SKM-1 treated with dmso at 0.1 percent for 144 hours (cell line): ENCODE data around the gene RPL13A.
"Not testable (repeated sequence)": the region's sequence is repeated elsewhere in the genome, so short reads cannot be mapped to it uniquely, and the experiment has no call there.

Source experiments
- DNase-seq: peaks from one replicate; lab custom pipeline; 2025; ENCODE audit not compliant: unreplicated experiment; lab: John Stamatoyannopoulos, UW

The RPL13A gene

DNA sequence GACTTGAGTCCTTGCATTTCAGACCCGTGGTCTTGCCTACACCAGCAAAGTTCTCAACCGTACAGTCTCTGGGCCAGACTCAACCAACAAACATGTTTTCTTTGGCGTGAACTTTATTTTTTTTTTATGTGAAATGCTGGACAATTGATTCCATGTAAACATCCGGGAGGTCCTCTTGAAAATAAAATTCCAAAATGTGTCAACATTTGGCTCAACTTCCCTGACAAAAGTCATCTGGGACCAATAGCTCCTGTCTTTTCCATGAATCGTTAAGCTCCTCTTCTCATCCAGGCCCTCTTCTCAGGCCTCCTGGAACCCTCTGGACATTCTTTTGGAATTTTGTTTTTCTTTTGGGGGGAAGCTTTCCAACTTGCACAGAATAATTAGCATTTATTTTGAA, 31.6 kb upstream of the RPL13A start:
- DNase-seq = no peak

DNA sequence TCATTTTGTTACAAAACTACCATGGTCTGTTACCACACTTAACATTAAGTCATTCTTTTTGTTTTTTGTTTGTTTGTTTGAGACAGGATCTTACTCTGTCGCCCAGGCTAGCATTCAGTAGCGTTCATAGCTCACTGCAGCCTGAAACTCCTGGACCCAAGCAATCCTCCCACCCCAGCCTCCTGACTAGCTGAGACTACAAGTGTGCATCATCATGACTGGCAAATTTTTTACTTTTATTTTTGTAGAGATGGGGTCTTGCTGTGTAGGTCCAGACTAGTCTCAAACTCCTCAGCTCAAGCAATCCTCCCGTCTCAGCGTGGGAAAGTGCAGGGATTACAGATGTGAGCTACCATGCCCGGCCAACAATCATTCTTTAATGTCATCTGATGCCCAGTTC, 31.1 kb upstream of the RPL13A start:
- DNase-seq = no peak

DNA sequence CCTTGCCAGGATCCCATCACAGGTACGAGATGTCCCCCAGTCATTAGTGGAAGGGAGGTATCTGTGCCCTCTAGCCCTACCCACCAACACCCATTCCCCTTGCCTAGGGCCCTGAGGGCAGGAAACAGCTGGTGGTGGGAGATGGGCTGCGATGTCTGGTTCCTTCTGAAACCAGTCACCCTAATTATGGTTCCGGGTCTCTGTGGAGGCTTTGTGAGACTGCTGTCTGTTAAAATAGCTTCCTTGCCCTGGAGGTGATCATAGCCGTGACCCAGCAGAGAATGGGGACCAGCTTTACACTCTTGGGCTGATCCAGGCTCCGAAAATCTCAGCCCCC, 28.9 kb upstream of the RPL13A start:
- DNase-seq = no peak

DNA sequence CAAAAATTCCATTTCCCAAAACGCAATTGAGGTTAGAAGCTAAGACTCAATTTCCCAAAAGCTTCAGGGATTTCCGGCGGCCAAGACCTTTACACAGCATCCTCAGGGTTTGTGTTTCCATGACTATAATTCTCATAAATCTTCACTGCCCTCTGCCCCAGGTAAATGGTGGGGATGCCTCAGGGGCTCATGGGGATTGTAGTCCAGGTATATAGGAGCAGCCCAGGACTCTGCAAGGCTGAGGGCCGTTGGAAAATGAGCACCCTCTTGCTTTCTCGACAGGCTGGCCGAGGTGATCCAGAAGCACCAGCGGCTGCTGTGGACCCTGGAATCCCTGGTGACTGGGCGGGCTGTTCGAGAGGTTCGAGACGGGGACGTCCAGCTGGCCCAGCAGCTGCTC, 28.0 kb upstream of the RPL13A start:
- DNase-seq = no peak

DNA sequence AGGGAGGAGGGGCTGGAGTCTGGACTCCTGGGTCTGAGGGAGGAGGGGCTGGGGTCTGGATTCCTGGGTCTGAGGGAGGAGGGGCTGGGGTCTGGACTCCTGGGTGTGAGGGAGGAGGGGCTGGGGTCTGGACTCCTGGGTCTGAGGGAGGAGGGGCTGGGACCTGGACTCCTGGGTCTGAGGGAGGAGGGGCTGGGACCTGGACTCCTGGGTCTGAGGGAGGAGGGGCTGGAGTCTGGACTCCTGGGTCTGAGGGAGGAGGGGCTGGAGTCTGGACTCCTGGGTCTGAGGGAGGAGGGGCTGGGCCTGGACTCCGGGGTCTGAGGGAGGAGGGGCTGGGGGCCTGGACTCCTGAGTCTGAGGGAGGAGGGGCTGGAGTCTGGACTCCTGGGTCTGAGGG, 26.3 kb upstream of the RPL13A start:
- DNase-seq = not testable (repeated sequence)

DNA sequence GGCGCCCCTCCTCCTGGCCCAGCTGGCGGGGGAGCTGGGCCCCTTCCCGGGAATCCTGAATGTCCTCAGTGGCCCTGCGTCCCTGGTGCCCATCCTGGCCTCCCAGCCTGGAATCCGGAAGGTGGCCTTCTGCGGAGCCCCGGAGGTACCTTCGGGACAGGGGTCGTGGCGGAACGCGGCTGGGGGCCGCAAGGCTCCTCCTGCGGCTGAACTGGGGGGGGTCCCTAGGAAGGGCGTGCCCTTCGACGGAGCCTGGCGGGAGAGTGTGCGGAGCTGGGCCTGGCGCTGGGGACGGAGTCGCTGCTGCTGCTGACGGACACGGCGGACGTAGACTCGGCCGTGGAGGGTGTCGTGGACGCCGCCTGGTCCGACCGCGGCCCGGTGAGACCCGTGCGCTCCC, 25.8 kb upstream of the RPL13A start:
- no peak for DNase-seq

DNA sequence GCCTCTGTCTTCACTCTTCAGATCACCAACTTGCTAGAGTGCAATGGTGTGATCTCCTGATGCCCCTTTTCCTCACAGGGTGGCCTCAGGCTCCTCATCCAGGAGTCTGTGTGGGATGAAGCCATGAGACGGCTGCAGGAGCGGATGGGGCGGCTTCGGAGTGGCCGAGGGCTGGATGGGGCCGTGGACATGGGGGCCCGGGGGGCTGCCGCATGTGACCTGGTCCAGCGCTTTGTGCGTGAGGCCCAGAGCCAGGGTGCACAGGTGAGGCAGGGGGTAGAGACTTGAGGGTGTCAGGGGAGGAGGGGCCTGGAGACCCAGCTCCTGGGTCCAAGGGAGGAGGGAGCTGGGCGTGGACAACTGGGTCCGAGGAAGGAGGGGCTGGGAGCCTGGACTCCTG, 24.9 kb upstream of the RPL13A start:
- DNase-seq = no peak

DNA sequence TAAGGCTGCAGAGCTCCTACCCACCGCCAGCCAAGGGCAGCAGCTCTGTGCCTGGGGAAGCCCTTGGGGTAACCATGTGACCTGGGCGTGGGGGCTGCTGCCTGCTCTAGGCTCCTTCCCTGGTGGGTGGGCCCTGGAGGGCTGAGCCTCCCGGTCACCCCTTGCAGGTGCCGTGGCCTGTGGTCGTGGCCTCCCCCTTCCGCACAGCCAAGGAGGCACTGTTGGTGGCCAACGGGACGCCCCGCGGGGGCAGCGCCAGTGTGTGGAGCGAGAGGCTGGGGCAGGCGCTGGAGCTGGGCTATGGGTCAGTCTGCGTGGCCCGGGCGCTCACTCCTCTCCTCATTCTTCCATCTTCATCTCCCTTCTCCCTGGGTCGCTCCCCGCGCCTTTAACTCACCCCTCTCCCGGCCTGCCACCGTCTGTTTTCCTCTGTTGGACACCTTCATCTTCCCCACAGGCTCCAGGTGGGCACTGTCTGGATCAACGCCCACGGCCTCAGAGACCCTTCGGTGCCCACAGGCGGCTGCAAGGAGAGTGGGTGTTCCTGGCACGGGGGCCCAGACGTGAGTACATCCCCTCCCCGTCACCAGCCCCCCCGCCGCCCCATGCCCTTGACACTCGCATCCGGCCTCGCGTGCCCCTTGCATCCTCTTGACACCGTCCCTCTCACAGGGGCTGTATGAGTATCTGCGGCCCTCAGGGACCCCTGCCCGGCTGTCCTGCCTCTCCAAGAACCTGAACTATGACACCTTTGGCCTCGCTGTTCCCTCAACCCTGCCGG, 23.3 kb upstream of the RPL13A start:
- no peak for DNase-seq

DNA sequence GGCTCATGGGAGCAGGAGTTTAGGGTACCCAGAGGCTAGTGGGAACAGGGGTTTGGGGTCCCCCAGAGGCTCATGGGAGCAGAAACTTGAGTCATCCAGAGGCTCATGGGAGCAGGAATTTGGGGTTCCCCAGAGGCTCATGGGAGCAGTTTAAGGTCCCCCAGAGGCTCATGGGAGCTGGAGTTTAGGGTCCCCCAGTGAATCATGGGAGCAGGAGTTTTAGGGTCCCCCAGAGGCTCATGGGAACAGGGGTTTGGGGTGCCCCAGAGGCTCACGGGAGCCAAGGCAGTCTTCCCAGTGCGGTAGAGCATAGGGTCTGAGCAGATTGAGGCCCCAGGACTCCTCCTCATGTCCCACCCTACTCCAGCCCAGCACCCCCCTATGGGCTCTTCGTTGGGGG, 22.0 kb upstream of the RPL13A start:
- DNase-seq = no peak

DNA sequence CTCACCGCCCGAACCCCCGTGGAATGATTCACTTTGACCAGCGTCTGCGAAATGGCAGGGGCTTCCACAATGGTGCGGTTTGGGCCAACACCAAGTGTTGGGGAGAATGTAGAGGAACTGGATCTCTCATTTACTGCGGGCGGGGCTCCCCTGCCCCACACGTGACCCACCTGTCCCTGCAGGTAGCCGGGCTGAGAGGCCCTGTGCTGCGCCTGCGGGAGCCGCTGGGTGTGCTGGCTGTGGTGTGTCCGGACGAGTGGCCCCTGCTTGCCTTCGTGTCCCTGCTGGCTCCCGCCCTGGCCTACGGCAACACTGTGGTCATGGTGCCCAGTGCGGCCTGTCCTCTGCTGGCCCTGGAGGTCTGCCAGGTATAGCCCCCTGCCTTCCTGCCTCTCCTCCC, 19.2 kb upstream of the RPL13A start:
- DNase-seq = no peak

DNA sequence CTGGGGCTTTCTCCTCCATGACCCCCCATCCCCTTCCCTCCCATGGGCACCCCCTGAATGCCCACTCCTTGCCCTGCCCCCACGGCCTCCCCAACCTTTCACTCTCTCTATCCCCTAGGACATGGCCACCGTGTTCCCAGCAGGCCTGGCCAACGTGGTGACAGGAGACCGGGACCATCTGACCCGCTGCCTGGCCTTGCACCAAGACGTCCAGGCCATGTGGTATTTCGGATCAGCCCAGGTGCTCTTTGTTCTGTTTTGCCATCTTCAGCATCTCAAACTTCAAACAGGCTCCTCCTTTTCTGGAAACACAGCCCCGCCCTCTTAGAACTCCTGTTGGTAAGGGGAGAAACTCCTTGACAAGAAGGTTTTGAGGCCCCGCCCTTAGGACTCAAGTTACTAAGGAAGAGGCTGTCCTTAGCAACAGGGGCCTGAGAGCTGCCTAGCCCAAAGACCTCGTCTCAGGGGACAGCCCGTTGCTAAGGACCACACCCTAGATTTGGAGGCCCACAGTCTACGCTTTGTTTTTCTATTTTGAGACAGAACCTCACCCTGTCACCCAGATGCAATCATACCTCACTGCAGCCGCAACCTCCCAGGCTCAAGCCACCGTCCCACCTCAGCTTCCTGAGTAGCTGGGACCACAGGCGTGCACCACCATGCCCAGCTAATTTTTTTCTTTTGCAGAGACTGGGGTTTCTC, 18.5 kb upstream of the RPL13A start:
- peak; percentile 69 for DNase-seq

DNA sequence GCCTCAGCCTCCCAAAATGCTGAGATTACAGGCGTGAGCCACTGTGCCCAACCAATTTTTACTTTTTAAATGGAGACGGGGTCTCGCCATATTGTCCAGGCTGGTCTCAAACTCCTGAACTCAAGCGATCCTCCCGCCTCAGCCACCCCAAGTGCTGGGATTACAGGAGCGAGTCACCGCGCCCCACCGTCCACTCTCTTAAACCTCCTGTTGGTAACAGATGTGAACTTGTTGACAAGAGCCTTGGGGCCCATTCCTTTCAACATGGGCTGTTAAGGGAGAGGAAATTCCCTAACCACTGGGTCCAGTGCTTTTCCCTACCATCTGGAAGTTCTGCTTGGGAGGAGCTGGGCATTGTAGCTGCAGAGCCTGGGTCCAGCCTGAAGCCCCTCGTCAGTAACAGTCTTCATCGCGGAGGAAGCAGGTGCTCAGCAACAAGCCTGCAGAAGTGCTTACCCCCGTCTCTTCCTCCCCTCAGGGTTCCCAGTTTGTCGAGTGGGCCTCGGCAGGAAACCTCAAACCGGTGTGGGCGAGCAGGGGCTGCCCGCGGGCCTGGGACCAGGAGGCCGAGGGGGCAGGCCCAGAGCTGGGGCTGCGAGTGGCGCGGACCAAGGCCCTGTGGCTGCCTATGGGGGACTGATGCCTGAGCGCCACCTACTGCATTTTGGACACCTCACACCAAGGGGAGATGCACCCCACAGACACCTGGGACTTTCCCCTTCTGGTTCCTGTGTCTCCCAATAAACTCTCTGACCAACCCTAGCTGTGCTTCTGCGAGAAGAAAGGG, 17.4 kb upstream of the RPL13A start:
- peak; percentile 20 for DNase-seq

DNA sequence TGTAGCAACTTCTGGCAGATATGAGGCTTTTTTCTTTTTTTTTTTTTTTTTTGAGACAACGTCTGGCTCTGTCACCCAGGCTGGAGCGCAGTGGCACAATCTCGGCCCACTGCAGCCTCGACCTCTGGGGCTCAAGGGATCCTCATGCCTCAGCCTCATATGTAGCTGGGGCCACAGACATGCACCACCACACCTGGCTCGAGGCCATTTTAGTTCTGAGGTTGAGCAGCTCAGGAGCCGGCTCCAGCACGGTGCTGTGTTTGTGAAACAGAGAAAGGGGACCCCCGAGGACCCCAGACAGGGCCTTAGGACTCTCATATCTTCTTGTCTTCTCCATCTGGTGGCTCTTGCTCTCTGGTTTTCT, 16.8 kb upstream of the RPL13A start:
- DNase-seq = no peak

DNA sequence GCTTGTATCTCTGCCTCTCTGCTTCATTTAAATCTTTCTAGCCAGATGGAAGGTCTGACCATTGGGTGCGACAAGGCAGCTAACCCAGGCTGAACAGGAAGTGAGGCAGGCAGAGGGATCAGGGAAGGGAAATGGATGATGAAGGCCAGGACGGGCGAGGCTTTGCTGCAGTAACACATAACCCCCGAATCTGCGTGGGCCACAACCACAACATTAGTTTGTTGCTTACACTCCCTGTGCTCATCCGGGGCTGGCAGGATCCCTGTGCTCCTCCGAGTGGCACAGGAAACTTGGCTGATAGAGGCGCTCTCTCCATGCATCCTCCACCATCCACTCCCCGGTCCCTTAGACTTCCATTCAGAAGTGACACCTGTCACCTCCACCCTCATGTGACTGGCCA, 14.5 kb upstream of the RPL13A start:
- DNase-seq = no peak

DNA sequence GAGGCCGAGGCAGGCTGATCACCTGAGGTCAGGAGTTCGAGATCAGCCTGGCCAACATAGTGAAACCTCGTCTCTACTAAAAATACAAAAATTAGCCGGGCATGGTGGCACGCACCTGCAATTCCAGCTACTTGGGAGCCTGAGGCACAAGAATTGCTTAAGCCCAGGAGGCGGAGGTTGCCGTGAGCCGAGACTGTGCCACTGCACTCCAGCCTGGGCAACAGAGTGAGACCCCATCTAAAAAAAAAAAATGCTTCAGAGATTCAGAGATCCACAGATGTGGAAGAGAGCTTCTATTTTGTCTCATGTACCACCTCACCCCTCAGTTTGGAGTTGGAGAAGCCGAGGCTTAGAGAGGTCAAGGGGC, 13.9 kb upstream of the RPL13A start:
- DNase-seq = not testable (repeated sequence)

DNA sequence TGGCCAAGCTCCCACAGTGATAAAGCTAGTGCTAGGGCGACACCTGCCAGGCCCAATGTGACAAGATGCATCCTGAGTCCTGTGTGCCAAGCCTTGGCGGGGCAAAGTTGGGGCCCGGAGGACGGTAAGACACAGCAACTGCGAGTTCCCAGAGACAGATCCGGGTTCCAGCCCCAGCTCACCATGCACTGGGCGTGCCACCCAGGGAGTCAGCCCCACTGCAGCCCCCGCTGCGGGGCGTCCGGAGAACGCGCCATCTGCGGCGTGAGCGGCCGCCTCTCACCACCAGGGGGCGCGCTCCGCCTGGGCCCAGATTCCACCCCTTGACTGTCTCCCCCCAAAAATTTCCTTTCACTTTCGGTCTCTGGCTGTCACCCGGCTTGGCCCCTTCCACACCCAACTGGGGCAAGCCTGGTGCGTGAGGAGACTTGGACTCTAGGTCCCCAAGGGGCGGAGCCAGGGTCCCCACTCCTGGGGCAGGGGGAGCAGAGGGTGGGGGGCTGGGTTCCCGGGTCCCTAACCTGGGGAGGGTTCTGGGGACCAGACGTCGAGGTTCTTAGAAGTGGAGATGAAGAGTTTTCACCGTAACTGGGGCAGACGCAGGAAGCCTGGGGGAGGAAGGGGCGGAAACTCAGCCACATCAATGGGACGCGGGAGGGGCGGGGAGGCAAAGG, 13.4 kb upstream of the RPL13A start, which contains the start of gene FLT3LG:
Gene FLT3LG, plus strand, starts transcription at position 348 of the 674 bp plus-strand sequence. CDS start 425 bp downstream, outside the sequence.
- DNase-seq = peak; percentile 34

DNA sequence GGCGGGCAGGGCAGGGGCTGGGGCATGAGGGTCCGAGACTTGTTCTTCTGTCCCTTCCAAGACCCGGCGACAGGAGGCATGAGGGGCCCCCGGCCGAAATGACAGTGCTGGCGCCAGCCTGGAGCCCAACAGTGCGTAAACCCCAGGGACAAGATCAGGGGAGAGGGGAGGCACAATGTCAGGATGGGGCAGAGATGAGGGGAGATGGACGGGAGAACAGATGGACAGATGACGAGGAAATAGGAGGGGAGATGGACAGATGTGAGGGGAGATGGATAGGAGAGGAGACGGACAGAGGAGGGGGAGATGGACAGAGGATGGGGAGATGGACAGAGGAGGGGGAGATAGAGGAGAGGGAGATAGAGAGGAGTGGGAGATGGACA, 12.9 kb upstream of the RPL13A start:
- DNase-seq = no peak

DNA sequence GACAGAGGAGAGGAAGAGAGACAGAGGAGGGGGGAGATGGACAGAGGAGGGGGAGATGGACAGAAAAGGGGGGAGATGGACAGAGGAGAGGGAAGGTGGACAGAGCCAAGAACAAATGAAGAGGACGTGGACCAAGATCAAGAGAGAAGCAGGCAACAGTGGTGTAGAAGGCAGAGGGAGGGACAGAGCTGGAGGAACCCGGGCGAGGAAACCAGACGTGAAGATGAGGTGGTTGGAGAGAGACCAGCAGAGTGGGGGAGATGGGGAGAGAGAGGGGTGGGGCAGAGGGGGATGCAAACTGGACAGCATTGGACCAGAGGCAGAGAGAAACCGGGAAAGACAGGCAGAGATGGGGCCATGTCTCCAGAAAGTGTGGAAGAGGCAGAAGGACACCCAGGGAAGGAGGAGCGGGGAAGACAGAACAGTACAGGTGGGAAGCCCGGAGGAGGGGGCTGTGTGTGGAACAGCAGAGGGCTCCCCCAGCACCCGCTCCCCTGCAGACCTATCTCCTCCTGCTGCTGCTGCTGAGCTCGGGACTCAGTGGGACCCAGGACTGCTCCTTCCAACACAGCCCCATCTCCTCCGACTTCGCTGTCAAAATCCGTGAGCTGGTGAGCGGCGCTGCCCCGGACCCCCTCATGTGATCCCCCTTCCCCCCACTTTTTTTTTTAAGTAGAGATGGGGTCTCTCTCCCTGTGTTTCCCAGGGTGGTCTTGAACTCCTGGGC, 12.1 kb upstream of the RPL13A start:
- no peak for DNase-seq

DNA sequence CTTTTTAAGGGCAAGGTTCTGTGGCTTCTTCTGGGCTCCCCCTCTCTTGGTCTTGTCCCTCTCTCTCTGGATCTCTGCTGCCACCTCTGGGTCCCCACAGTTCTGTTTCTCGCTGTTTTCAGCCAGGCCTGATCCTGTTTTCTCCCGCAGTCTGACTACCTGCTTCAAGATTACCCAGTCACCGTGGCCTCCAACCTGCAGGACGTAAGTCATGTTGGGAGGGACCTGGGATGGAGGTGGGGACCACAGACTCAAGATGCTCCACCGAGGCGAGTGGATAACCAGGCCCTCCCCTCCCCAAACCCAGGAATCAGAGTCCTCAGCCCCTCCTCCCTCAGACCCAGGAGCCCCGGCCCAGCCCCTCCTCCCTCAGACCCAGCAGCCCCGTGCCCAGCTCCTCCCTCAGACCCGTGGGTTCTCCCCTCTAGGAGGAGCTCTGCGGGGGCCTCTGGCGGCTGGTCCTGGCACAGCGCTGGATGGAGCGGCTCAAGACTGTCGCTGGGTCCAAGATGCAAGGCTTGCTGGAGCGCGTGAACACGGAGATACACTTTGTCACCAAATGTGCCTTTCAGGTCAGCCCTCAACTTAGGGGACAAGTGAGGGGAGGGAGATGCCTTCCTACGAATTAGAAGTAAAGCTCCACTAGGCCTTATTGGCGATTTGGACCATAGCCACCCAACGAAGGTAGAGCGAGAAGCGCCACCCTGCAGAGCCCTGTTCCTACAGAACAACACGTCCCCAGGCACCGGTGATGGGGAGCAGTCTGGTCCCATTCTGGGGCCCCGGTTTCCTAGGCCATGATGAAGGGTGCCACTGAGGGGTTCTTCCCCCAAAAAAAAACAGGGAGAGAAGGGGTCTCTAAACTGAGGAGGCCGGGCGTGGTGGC, 11.2 kb upstream of the RPL13A start:
- no peak for DNase-seq
